Panc1 (cell line): ENCODE data around the gene WWTR1. TPM values are rescaled to one million over a fixed set of nuclear protein-coding genes. Genes with fewer than 3 reads are reported as not detected.
A peak's percentile ranks its signal among the peaks of the same experiment; 100 is the strongest.

Source experiments
- ATAC-seq: fragments of 200-7000 bp; cut with Tn5 transposase; 2 replicates; pipeline ENCODE4 v1.9.1; 2020; ENCODE audit warnings: mild to moderate bottlenecking, moderate library complexity
- BruUV-seq: library from RNA; stranded (reverse); fragments of 400-500 nt; replicated peaks from 2 replicates; lab custom pipeline; 2021; lab: Mats Ljungman, UMichigan
- CTCF ChIA-PET: fragments of 300-600 bp; sonication (Branson Sonifier 250); formaldehyde crosslinking; loops from one replicate; lab custom pipeline; 2022; ENCODE audit warnings: antibody characterized with exemption; lab: Charles Lee
- POLR2A ChIA-PET: fragments of 300-600 bp; sonication (Branson Sonifier 250); formaldehyde crosslinking; loops from one replicate; lab custom pipeline; 2022; ENCODE audit warnings: antibody characterized with exemption; lab: Charles Lee
- DNase-seq: peaks from one replicate; pipeline ENCODE4 v3.0.0-alpha.2; 2010; ENCODE audit warnings: low read depth, low spot score
- H3K27ac ChIP-seq: 2 replicates; pipeline ENCODE4 v1.5.1; 2011; ENCODE audit warnings: mild to moderate bottlenecking, low read length, inconsistent platforms
- H3K27me3 ChIP-seq: fragments of 200-500 bp; sonication (Bioruptor generic); 2 replicates; pipeline ENCODE4 v1.6.0; 2014; ENCODE audit warnings: low read length, inconsistent platforms; ENCODE audit not compliant: control insufficient read depth, insufficient read depth
- H3K36me3 ChIP-seq: fragments of 200-500 bp; sonication (Bioruptor generic); 2 replicates; pipeline ENCODE4 v1.5.1; 2014; ENCODE audit warnings: inconsistent platforms, mild to moderate bottlenecking, low read length, moderate library complexity; ENCODE audit not compliant: control insufficient read depth, insufficient read depth
- H3K4me1 ChIP-seq: 2 replicates; pipeline ENCODE4 v1.5.1; 2011; ENCODE audit warnings: inconsistent platforms, mild to moderate bottlenecking, low read length, moderate library complexity; ENCODE audit not compliant: control insufficient read depth, insufficient read depth
- H3K4me3 ChIP-seq, 2 experiments: 2 replicates each; pipeline ENCODE4 v1.5.1; 2011 to 2012; ENCODE audit warnings: low read depth in 2 of 2, low read length in 2 of 2, mild to moderate bottlenecking in 2 of 2, inconsistent platforms in 1 of 2, moderate library complexity in 1 of 2
- H3K9me3 ChIP-seq: fragments of 200-500 bp; sonication (Bioruptor generic); 2 replicates; pipeline ENCODE4 v1.5.1; 2014; ENCODE audit warnings: low read depth, mild to moderate bottlenecking, inconsistent platforms, low read length, moderate library complexity; ENCODE audit not compliant: control insufficient read depth, insufficient read depth
- CTCF ChIP-seq: fragments of 450-650 bp; IDR thresholded peaks from 2 replicates; pipeline ENCODE4 v1.5.1; 2017; ENCODE audit warnings: mild to moderate bottlenecking
- POLR2AphosphoS5 ChIP-seq: IDR thresholded peaks from 2 replicates; pipeline ENCODE4 v1.6.1; 2012; ENCODE audit warnings: mild to moderate bottlenecking, low read depth, low read length, moderate library complexity
- REST ChIP-seq, 2 experiments: IDR thresholded peaks; 2 replicates each; pipeline ENCODE4 v1.6.1; 2011 to 2012; ENCODE audit warnings: low read depth in 2 of 2, control low read depth in 1 of 2, low read length in 1 of 2, mild to moderate bottlenecking in 1 of 2, moderate library complexity in 1 of 2; ENCODE audit not compliant: insufficient read depth in 1 of 2
- SIN3A ChIP-seq: IDR thresholded peaks from 2 replicates; pipeline ENCODE4 v1.6.1; 2012; ENCODE audit warnings: low read depth, mild to moderate bottlenecking, low read length, moderate library complexity, borderline replicate concordance; ENCODE audit not compliant: insufficient read depth
- TCF7L2 ChIP-seq: IDR thresholded peaks from 2 replicates; pipeline ENCODE4 v1.6.1; 2011; ENCODE audit warnings: mild to moderate bottlenecking, low read depth, low read length, inconsistent platforms
- in situ Hi-C: cut with HindIII; loops from 2 replicates; pipeline ENCODE4 v1.10.0; 2016; ENCODE audit warnings: low sequenced_read_pairs, low pct_unique_long_range_greater_than_20kb
- intact Hi-C: fragments of 100-400 bp; cut with micrococcal nuclease; formaldehyde crosslinking; loops from one replicate; pipeline ENCODE4 v1.10.0; 2022; ENCODE audit not compliant: unreplicated experiment
- total RNA-seq: library from RNA; stranded (reverse); gene quantifications from one replicate; pipeline ENCODE4 v1.2.1, GENCODE V29; 2021; ENCODE audit not compliant: unreplicated experiment

Gene WWTR1
- total RNA-seq, 1 experiment from 2014 or later, result 298 TPM

GRCh38 chr3:149581248-149581647 lies 76.6 kb downstream of the WWTR1 start:
- peaks cover 100% of the 10 kb centered on the region for H3K4me1 ChIP-seq
- no peaks in the 10 kb centered on the region for H3K27me3 ChIP-seq
- TF ChIP-seq TCF7L2 (peak; percentile 51; the same call in 1 of the 2 replicates), REST (IDR thresholded peaks at IDR 0.05; ENCODE audit: insufficient read depth in 1 of 2, low read depth in 2 of 2, low read length in 1 of 2) (no peak)
- no peaks in the 10 kb centered on the region for H3K9me3 ChIP-seq
- ATAC-seq, result peak; percentile 5
- POLR2A ChIA-PET, result interaction anchor here (0.5 to 1.4 kb wide), 12 partner anchors 12 to 77 kb away, joined by 3 to 9 read pairs (median 3); partner anchors contain the start of gene WWTR1
- H3K36me3 ChIP-seq, result no peaks in the 10 kb centered on the region
- H3K27ac ChIP-seq, result peak overlapping the region; percentile 100
- intact Hi-C loops, result loop anchor here (5.0 kb wide), 1 partner anchor 61 kb away; no protein-coding TSS in a partner anchor
- no peak for DNase-seq
- in situ Hi-C loops, result no loop called here
- CTCF ChIA-PET, result interaction anchor here (0.7 kb wide), 2 partner anchors 11 to 136 kb away, joined by 5 to 15 read pairs; no protein-coding TSS in a partner anchor
- H3K4me3 ChIP-seq, result peak overlapping the region in 1 of 2 experiments; percentile 5; a peak in 1 of 4 replicates
- no TSS peak for BruUV-seq

GRCh38 chr3:149579838-149580542 lies 77.8 kb downstream of the WWTR1 start:
- DNase-seq (peak; percentile 91), ATAC-seq (peak; percentile 62)
- in situ Hi-C loops, result no loop called here
- Histone ChIP-seq H3K4me3 (no peak overlapping the region), H3K4me1 (peaks cover 100% of the 10 kb centered on the region), H3K27ac (peak overlapping the region; percentile 100), H3K27me3 (no peaks in the 10 kb centered on the region), H3K36me3 (no peaks in the 10 kb centered on the region), H3K9me3 (no peaks in the 10 kb centered on the region)
- TF ChIP-seq POLR2AphosphoS5, result peak; percentile 59; the same call in 1 of the 2 replicates
- peak; percentile 34; the same call in 1 of the 2 replicates for TF ChIP-seq TCF7L2
- TF ChIP-seq SIN3A, result no peak
- TF ChIP-seq REST (IDR thresholded peaks at IDR 0.05; ENCODE audit: insufficient read depth in 1 of 2, low read depth in 2 of 2, low read length in 1 of 2), result no peak
- no peak for TF ChIP-seq CTCF
- intact Hi-C loops, result loop anchor here (5.0 kb wide), 1 partner anchor 62 kb away; no protein-coding TSS in a partner anchor
- POLR2A ChIA-PET, result interaction anchor here (0.6 to 1.4 kb wide), 7 partner anchors 10 to 59 kb away, joined by 3 to 10 read pairs (median 3); no protein-coding TSS in a partner anchor
- BruUV-seq, result no TSS peak
- CTCF ChIA-PET, result interaction anchor here (0.6 to 0.8 kb wide), 2 partner anchors 49 to 401 kb away, joined by 3 read pairs; no protein-coding TSS in a partner anchor
